Heart left ventricle (tissue), 16 donors: ENCODE measurements around the gene PIGV. TPM values are rescaled to one million over a fixed set of nuclear protein-coding genes. Genes with fewer than 3 reads are reported as not detected.
"Not testable (repeated sequence)": the region's sequence is repeated elsewhere in the genome, so short reads cannot be mapped to it uniquely, and the experiment has no call there.

Source experiments
- ATAC-seq, 4 donors: fragments of 200-7000 bp; cut with Tn5 transposase; one replicate each; pipeline ENCODE4 v1.9.1; 2020 to 2022; ENCODE audit warnings: moderate library complexity in 4 of 4, mild to moderate bottlenecking in 3 of 4, moderate number of reproducible peaks in 1 of 4
- DNase-seq, 5 donors: peaks; one replicate each; pipeline ENCODE4 v3.0.0-alpha.2; 2020
- H3K27ac ChIP-seq, 12 donors: fragments of 200-600 bp; sonication (generic) in 4 of 12; one replicate each; pipeline versions ENCODE4 v1.5.0 to v1.8.0; 2016 to 2022; ENCODE audit warnings: mild to moderate bottlenecking in 2 of 12
- H3K27me3 ChIP-seq, 9 donors: fragments of 200-600 bp; sonication (generic) in 2 of 9; one replicate each; pipeline versions ENCODE4 v1.5.1 to v1.8.0; 2016 to 2022; ENCODE audit warnings: mild to moderate bottlenecking in 3 of 9
- H3K36me3 ChIP-seq, 9 donors: fragments of 200-600 bp; sonication (generic) in 2 of 9; one replicate each; pipeline versions ENCODE4 v1.5.0 to v1.8.0; 2018 to 2022; ENCODE audit warnings: mild to moderate bottlenecking in 2 of 9
- H3K4me1 ChIP-seq, 12 donors: fragments of 200-600 bp; sonication (generic) in 4 of 12; one replicate each; pipeline versions ENCODE4 v1.5.0 to v1.8.0; 2016 to 2022; ENCODE audit warnings: mild to moderate bottlenecking in 3 of 12
- H3K4me3 ChIP-seq, 12 donors: fragments of 200-600 bp; sonication (generic) in 4 of 12; one replicate each; pipeline versions ENCODE4 v1.5.0 to v1.8.0; 2017 to 2022; ENCODE audit warnings: mild to moderate bottlenecking in 9 of 12, moderate library complexity in 4 of 12
- H3K9me3 ChIP-seq, 12 donors: fragments of 200-600 bp; sonication (generic) in 4 of 12; one replicate each; pipeline versions ENCODE4 v1.5.0 to v1.8.0; 2016 to 2022; ENCODE audit warnings: mild to moderate bottlenecking in 1 of 12
- POLR2A ChIP-seq, 2 donors: fragments of 450-650 bp; IDR thresholded peaks; one replicate each; pipeline ENCODE4 v1.6.1; 2017; ENCODE audit warnings: antibody characterized with exemption in 2 of 2, mild to moderate bottlenecking in 2 of 2, moderate library complexity in 2 of 2
- WGBS, 4 donors: extraction: QIAGEN DNeasy Blood & Tissue Kit in 2 of 4; methylation state at CpG; one replicate each; pipeline versions ENCODE4 v1.1.5 to v1.1.7; 2013 to 2018; 5-methylcytosine and 5-hydroxymethylcytosine counted together
- intact Hi-C, 10 donors: fragments of 100-400 bp; cut with DNase I; formaldehyde crosslinking; loops; one replicate each; pipeline versions ENCODE4 v1.11.1 to v1.14.2; 2022
- polyA plus RNA-seq, 2 donors: library from polyadenylated mRNA; stranded (reverse); fragments of 200-250 nt; gene quantifications; one replicate each; pipeline ENCODE4 v1.2.3, GENCODE V29; 2013
- total RNA-seq, 9 donors: library from RNA; depleted of rRNA in 2 of 9; stranded (reverse); fragments of >200 nt in 2 of 9; fragmentation: NEBNext Ultra II Directional in 3 of 9; extraction: Animal tissue kit (Norgen Biotek cat#: 25700) in 3 of 9; gene quantifications; one replicate each; pipeline versions ENCODE4 v1.1.0 to v1.2.4, GENCODE V29; 2016 to 2023
- TF ChIP-seq, protein P1 (sequence below), 12 donors: fragments of 200-600 bp; sonication (generic) in 4 of 12; IDR thresholded peaks; one replicate each; pipeline versions ENCODE4 v1.5.0 to v1.8.0; 2018 to 2022; ENCODE audit warnings: antibody characterized with exemption in 12 of 12, mild to moderate bottlenecking in 5 of 12
- donor health status: ischemic (EF 13 %, LVEDD 7.1; RV severe dilation, severe dysfunction).
- donor health status: healthy with polysubstance abuse.
- donor health status: DM: no; HTN: yes; CAD: no.
- donor health status: DM: no; HTN: no; CAD: no.
- donor health status: ischemic (EF 25% LVEDD 6.9; RV normal size, moderate dysfunction).
- donor health status: ischemic (EF 25% LVEDD 5.7; RV mildly dilated, moderate dysfunction).
- donor health status: healthy.
- donor health status: DM: yes; HTN: yes; CAD: no.
- donor health status: ischemic (EF 35%, LVEDD 5.7; RV mildly dilated, moderate dysfunction).
- donor health status: nonischemic (EF 11% LVEDD 7.7; RV severe dilation, severe dysfunction).
- donor health status: DM: yes; HTN: yes; CAD: no.
- donor health status: PGD.
- donor health status: ischemic (EF 29% LVEDD 5.4; RV normal size, mild dysfunction).
- donor health status: nonischemic (EF 23%, LVEDD 6.1; RV moderate dilation, normal function).

The PIGV gene
- total and polyA plus RNA-seq, 11 donors, result 2.7 to 8.8 (median 5.3) TPM

DNA sequence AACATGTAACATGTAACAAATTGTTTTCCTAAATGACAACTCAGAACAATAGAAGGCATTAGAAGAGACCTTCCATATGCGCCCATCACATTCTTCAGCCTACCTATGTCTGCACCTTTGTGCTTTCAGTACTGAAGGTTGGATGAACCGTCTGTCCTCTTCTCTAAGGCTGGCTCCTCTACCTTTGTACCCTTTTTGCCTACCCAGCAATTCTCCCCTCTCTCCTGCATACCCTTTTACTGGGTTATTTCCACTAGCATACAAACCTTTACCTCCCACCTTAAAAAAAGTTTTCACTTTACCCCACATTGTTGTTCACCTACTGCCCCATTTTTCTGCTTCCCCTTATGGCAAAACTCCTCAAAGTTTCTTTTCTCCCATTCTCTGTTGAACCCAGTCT is 5.2 kb downstream of the PIGV start:
- Histone ChIP-seq H3K27me3 (no peaks in the 10 kb centered on the region), H3K9me3 (no peaks in the 10 kb centered on the region), H3K4me1 (peaks cover 0 to 49% (median 42%) of the 10 kb centered on the region in 12 donors), H3K27ac (no peak overlapping the region), H3K4me3 (no peak overlapping the region), H3K36me3 (peaks cover 0 to 30% (median 15%) of the 10 kb centered on the region in 9 donors)
- no peak for ATAC-seq
- DNase-seq, result no peak
- no peak for TF ChIP-seq POLR2A (IDR thresholded peaks at IDR 0.05)
- TF ChIP-seq, protein P1, sequence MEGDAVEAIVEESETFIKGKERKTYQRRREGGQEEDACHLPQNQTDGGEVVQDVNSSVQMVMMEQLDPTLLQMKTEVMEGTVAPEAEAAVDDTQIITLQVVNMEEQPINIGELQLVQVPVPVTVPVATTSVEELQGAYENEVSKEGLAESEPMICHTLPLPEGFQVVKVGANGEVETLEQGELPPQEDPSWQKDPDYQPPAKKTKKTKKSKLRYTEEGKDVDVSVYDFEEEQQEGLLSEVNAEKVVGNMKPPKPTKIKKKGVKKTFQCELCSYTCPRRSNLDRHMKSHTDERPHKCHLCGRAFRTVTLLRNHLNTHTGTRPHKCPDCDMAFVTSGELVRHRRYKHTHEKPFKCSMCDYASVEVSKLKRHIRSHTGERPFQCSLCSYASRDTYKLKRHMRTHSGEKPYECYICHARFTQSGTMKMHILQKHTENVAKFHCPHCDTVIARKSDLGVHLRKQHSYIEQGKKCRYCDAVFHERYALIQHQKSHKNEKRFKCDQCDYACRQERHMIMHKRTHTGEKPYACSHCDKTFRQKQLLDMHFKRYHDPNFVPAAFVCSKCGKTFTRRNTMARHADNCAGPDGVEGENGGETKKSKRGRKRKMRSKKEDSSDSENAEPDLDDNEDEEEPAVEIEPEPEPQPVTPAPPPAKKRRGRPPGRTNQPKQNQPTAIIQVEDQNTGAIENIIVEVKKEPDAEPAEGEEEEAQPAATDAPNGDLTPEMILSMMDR (IDR thresholded peaks at IDR 0.05), result no peak
- intact Hi-C loops, result loop anchor here in 2 of 10 donors (5.0 to 10.0 kb wide), 2 partner anchors 288 to 291 kb away; no protein-coding TSS in a partner anchor
- 94 to 100% (median 97%) methylated on average over 2 of the region's 2 CpGs for WGBS, 4 donors

DNA sequence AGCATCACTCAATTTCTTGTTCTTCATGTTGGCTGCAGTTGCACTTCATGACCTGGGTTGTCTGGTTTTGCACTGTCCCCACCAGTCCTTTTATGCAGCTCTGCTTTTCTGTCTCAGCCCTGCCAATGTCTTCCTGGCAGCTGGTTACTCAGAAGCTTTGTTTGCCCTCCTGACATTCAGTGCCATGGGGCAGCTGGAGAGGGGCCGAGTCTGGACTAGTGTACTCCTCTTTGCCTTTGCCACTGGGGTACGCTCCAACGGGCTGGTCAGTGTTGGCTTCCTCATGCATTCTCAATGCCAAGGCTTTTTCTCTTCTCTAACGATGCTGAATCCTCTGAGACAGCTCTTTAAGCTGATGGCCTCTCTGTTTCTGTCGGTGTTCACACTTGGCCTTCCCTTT is 6.6 kb downstream of the PIGV start:
- 89 to 95% (median 90%) methylated on average over 5 of the region's 5 CpGs for WGBS, 4 donors
- DNase-seq (no peak), ATAC-seq (no peak)
- Histone ChIP-seq H3K27ac (no peak overlapping the region), H3K36me3 (peaks cover 0 to 30% (median 15%) of the 10 kb centered on the region in 9 donors), H3K4me1 (peaks cover 0 to 53% (median 47%) of the 10 kb centered on the region in 12 donors), H3K4me3 (no peak overlapping the region), H3K9me3 (no peaks in the 10 kb centered on the region), H3K27me3 (no peaks in the 10 kb centered on the region)
- TF ChIP-seq POLR2A (IDR thresholded peaks at IDR 0.05), result no peak
- TF ChIP-seq, protein P1 (IDR thresholded peaks at IDR 0.05), result no peak
- intact Hi-C loops, result loop anchor here in 2 of 10 donors (5.0 to 10.0 kb wide), 2 partner anchors 290 to 292 kb away; no protein-coding TSS in a partner anchor

DNA sequence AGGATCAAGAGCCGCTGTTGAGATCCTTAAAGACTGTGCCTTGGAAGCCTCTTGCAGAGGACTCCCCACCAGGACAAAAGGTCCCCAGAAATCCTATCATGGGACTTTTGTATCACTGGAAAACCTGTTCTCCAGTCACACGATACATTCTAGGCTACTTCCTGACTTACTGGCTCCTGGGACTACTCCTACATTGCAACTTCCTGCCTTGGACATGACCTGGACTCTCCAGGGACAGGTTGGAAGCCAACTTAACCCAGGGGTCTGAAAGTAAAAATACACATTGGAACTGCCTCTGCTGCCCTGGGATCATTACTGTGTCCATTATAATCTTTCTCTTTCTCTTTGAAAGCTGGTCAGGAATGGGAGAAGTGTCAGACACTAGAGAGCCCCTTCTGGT is 9.9 kb downstream of the PIGV start:
- Histone ChIP-seq H3K27ac (peak overlapping the region; percentile 43 to 93 (median 80)), H3K4me3 (peak overlapping the region in 5 of 12 donors; percentile 3 to 27 (median 8)), H3K36me3 (peaks cover 0 to 29% (median 15%) of the 10 kb centered on the region in 9 donors), H3K4me1 (peaks cover 0 to 58% (median 48%) of the 10 kb centered on the region in 12 donors), H3K27me3 (no peaks in the 10 kb centered on the region), H3K9me3 (no peaks in the 10 kb centered on the region)
- DNase-seq (peak in 4 of 5 donors; percentile 45 to 52 (median 48)), ATAC-seq (peak; percentile 12 to 64 (median 25))
- intact Hi-C loops, result loop anchor here in 1 of 10 donors (10.0 kb wide), 1 partner anchor 293 kb away; no protein-coding TSS in a partner anchor
- WGBS, 4 donors, result 51 to 62% (median 56%) methylated on average over 2 of the region's 2 CpGs
- TF ChIP-seq POLR2A (IDR thresholded peaks at IDR 0.05), result no peak

DNA sequence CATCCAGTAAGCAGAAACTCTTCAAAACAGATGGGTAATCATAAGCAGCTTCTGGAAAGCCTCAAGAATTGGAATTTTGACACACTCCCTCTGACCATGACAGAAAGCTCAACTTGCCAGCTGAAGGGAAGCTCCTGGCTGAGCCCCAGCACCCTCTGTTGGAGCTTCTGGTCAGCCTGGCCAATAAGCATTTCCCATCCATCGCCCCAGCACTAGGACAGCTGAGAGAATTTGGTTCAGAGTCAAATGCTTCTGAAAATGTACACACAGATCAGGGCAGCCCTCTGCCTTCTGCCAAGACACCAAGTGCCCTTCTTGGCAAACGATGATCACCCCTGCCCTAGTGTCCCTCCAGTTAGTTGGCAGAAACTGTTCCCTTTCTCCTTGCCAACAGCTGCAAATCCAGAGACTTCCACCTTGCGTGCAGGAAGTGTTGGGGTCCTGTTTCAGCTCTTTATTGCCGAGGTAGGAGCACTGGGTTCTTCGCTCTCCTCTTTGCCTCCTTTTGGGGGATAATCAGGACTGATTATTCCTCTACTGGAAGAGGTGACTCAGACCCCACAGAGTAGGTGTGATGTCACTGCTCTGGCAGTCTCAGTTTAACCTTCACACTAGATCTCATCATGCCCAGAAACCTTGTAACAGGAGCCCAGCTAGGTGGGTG is 11.9 kb downstream of the PIGV start:
- intact Hi-C loops, result loop anchor here in 1 of 10 donors (10.0 kb wide), 1 partner anchor 295 kb away; no protein-coding TSS in a partner anchor
- peak overlapping the region in 5 of 12 donors; percentile 0 to 17 (median 9) for H3K4me3 ChIP-seq
- H3K9me3 ChIP-seq, result no peaks in the 10 kb centered on the region
- no peak for TF ChIP-seq POLR2A (IDR thresholded peaks at IDR 0.05)
- TF ChIP-seq, protein P1 (IDR thresholded peaks at IDR 0.05), result no peak
- 10 to 20% (median 14%) methylated on average over 5 of the region's 5 CpGs for WGBS, 4 donors
- H3K4me1 ChIP-seq, result peaks cover 0 to 58% (median 48%) of the 10 kb centered on the region in 12 donors
- peak overlapping the region; percentile 76 to 93 (median 84) for H3K27ac ChIP-seq
- ATAC-seq (peak; percentile 89 to 95 (median 92)), DNase-seq (peak; percentile 69 to 89 (median 79))
- H3K27me3 ChIP-seq, result no peaks in the 10 kb centered on the region
- peaks cover 0 to 16% (median 7%) of the 10 kb centered on the region in 9 donors for H3K36me3 ChIP-seq

DNA sequence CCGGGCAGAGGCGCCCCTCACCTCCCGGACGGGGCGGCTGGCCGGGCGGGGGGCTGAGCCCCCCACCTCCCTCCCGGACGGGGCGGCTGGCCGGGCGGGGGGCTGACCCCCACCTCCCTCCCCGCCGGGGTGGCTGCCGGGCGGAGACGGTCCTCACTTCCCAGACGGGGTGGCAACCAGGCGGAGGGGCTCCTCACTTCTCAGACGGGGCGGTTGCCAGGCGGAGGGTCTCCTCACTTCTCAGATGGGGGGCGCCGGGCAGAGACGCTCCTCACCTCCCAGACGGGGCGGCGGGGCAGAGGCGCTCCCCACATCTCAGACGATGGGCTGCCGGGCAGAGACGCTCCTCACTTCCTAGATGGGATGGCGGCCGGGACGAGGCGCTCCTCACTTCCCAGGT is 16.2 kb downstream of the PIGV start:
- intact Hi-C loops, H3K9me3 ChIP-seq, H3K36me3 ChIP-seq, H3K27ac ChIP-seq, H3K27me3 ChIP-seq, H3K4me3 ChIP-seq, DNase-seq, ATAC-seq: not testable (repeated sequence)
- 96 to 97% (median 96%) methylated on average over 23 to 30 of the region's 36 CpGs; no CpG with 5 or more reads in 1 of the 4 donors for WGBS, 4 donors
- peaks cover 0 to 35% (median 26%) of the 10 kb centered on the region in 12 donors for H3K4me1 ChIP-seq
